ENCODE results near the gene PMM1. TPM values are rescaled to one million over a fixed set of nuclear protein-coding genes. Genes with fewer than 3 reads are reported as not detected.
A peak's percentile ranks its signal among the peaks of the same experiment; 100 is the strongest.
"Not testable (repeated sequence)": the region's sequence is repeated elsewhere in the genome, so short reads cannot be mapped to it uniquely, and the experiment has no call there.

The PMM1 gene
- total RNA-seq, 1 experiment from 2014 or later: 49.3 TPM

DNA sequence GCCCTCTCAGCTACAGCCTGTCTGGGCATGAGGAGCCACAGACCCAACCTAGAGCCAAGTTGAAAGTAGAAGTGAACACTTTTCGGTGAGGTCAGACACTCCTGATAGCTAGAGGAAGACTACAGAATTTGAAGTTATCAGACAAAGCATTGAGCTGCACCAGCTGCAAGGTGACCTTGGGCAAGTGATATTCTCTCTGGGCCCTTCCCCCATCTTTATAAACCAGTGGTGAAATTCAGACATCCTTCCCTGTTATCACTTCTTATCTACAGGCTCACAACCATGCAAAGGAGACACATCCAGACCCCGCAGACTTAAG is 8.0 kb upstream of the PMM1 start:
- Histone ChIP-seq H3K4me2 (no peak overlapping the region), H3K79me2 (ENCODE audit: low read depth) (no peaks in the 10 kb centered on the region), H4K20me1 (ENCODE audit: insufficient read depth) (no peaks in the 10 kb centered on the region; the same call in 1 of the 2 replicates), H3K36me3 (ENCODE audit: low read depth) (peaks cover 14% of the 10 kb centered on the region; the same call in 1 of the 2 replicates), H3K27ac (no peak overlapping the region), H3K4me1 (replicated peaks; ENCODE audit: insufficient read depth) (no peaks in the 10 kb centered on the region), H3K27me3 (ENCODE audit: insufficient read depth, low read depth) (no peaks in the 10 kb centered on the region), H3K4me3 (no peak overlapping the region), H3K9me3 (ENCODE audit: insufficient read depth, low read depth) (no peaks in the 10 kb centered on the region), H3F3A (ENCODE audit: insufficient read depth, low read depth) (peaks cover 56% of the 10 kb centered on the region), H3K9me2 (ENCODE audit: insufficient read depth) (no peaks in the 10 kb centered on the region), H2AFZ (no peak overlapping the region)
- CTCF ChIA-PET: interaction anchor here (0.6 to 2.1 kb wide), 3 partner anchors 32 to 161 kb away, joined by 4 to 11 read pairs (median 6); no protein-coding TSS in a partner anchor
- TF ChIP-seq EZH2 (IDR thresholded peaks at IDR 0.05; ENCODE audit: low read depth): no peak
- TF ChIP-seq, protein P1, sequence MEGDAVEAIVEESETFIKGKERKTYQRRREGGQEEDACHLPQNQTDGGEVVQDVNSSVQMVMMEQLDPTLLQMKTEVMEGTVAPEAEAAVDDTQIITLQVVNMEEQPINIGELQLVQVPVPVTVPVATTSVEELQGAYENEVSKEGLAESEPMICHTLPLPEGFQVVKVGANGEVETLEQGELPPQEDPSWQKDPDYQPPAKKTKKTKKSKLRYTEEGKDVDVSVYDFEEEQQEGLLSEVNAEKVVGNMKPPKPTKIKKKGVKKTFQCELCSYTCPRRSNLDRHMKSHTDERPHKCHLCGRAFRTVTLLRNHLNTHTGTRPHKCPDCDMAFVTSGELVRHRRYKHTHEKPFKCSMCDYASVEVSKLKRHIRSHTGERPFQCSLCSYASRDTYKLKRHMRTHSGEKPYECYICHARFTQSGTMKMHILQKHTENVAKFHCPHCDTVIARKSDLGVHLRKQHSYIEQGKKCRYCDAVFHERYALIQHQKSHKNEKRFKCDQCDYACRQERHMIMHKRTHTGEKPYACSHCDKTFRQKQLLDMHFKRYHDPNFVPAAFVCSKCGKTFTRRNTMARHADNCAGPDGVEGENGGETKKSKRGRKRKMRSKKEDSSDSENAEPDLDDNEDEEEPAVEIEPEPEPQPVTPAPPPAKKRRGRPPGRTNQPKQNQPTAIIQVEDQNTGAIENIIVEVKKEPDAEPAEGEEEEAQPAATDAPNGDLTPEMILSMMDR (conservative IDR thresholded peaks at IDR 0.05): 0 out of 2 replicates have a peak, but pooled peaks have one; percentile 34
- no TSS peak for BruUV-seq (replicated peaks)
- no peak for DNase-seq
- POLR2A ChIA-PET (ENCODE audit: unreplicated experiment): no interaction called here
- intact Hi-C loops (cut with micrococcal nuclease; ENCODE audit: unreplicated experiment): loop anchor here (1.0 to 10.0 kb wide), 2 partner anchors 43 to 193 kb away; no protein-coding TSS in a partner anchor

DNA sequence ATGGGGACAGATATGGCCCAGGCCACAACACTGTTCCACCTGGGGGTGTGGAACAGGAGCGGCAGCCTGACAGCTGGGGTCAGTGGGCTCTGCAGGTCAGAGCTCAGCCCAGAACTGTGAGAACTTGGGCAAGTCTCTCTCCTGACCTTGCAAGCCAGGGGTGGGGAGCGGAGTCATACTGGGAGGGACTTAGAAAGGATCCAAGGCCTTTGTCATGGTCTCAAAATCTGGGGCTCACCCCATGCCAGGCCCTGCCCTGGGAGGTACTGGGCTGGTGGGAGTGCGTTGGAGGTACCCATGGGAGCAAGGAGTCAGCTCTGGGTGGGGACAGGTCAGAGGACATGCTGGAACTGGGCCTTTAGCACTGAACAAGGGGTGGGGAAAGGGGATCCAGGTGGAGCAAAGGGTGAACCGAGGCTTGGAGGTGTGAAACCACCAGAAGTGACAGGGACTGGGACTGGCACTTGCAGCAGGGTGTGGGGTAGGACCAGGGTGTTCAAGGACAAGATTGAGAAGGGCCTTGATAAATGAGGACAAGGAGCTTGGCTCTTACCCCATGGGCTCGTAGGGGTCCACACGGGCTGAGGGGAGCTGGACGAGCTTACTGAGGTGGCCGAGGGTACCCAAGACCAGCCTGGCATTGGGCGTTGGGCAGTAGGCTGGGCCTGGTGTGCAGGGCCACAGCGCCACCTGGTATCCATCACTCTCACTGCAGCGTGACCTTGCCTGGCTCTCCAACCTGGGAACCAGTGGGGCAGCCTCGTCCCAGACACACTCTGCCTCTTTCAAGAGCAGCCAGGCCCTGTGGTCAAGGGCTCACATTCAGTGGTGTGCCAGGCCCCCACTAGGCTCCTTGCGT is 7.4 kb upstream of the PMM1 start:
- ChIA-PET CTCF (interaction anchor here (0.6 to 2.1 kb wide), 7 partner anchors 15 to 360 kb away, joined by 3 to 11 read pairs (median 5); no protein-coding TSS in a partner anchor), POLR2A (ENCODE audit: unreplicated experiment) (no interaction called here)
- Histone ChIP-seq H3K4me3 (no peak overlapping the region), H3K79me2 (ENCODE audit: low read depth) (no peaks in the 10 kb centered on the region), H3K27me3 (ENCODE audit: insufficient read depth, low read depth) (no peaks in the 10 kb centered on the region), H2AFZ (no peak overlapping the region), H3K27ac (no peak overlapping the region), H3K36me3 (ENCODE audit: low read depth) (peaks cover 9% of the 10 kb centered on the region; the same call in 1 of the 2 replicates), H3K9me3 (ENCODE audit: insufficient read depth, low read depth) (no peaks in the 10 kb centered on the region), H3F3A (ENCODE audit: insufficient read depth, low read depth) (peaks cover 56% of the 10 kb centered on the region), H3K9me2 (ENCODE audit: insufficient read depth) (no peaks in the 10 kb centered on the region), H3K4me2 (no peak overlapping the region), H4K20me1 (ENCODE audit: insufficient read depth) (no peaks in the 10 kb centered on the region; the same call in 1 of the 2 replicates), H3K4me1 (replicated peaks; ENCODE audit: insufficient read depth) (no peaks in the 10 kb centered on the region)
- TF ChIP-seq EZH2 (IDR thresholded peaks at IDR 0.05; ENCODE audit: low read depth): no peak
- TF ChIP-seq, protein P1 (conservative IDR thresholded peaks at IDR 0.05): peak; percentile 91
- peak in 1 of 2 experiments; percentile 76 for DNase-seq
- no TSS peak for BruUV-seq (replicated peaks)
- intact Hi-C loops (cut with micrococcal nuclease; ENCODE audit: unreplicated experiment): loop anchor here (1.0 to 10.0 kb wide), 2 partner anchors 43 to 192 kb away; no protein-coding TSS in a partner anchor

DNA sequence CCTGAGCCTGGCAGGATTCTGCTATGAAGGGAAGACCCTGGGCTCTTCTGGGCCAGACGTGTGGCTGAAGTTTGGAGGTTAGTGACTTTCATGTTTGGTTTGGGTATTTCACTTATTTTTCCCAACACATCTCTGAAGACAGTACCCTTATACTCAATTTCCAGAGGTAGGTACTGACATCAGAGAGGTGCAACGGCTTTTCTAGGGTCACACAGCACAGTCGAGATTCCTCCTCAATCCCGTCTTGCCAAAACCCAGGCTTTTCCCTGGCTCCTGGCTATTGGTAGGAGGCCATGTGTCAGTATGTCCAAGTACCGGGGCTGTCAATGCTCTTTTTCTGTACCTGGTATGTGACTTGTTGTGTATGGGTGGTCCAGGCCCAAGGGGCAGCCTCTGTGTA is 6.1 kb upstream of the PMM1 start:
- H3K4me1 ChIP-seq (replicated peaks; ENCODE audit: insufficient read depth): no peaks in the 10 kb centered on the region
- no peak for DNase-seq
- ChIA-PET CTCF (no interaction called here), POLR2A (ENCODE audit: unreplicated experiment) (no interaction called here)
- peaks cover 62% of the 10 kb centered on the region for H3F3A ChIP-seq (ENCODE audit: insufficient read depth, low read depth)
- no peaks in the 10 kb centered on the region for H3K36me3 ChIP-seq (ENCODE audit: low read depth)
- BruUV-seq (replicated peaks): no TSS peak
- no peak for TF ChIP-seq EZH2 (IDR thresholded peaks at IDR 0.05; ENCODE audit: low read depth)
- TF ChIP-seq, protein P1 (conservative IDR thresholded peaks at IDR 0.05): no peak
- intact Hi-C loops (cut with micrococcal nuclease; ENCODE audit: unreplicated experiment): loop anchor here (10.0 kb wide), 1 partner anchor 191 kb away; no protein-coding TSS in a partner anchor
- no peaks in the 10 kb centered on the region; the same call in 1 of the 2 replicates for H4K20me1 ChIP-seq (ENCODE audit: insufficient read depth)
- H3K4me2 ChIP-seq: no peak overlapping the region
- H3K4me3 ChIP-seq: no peak overlapping the region
- H3K27me3 ChIP-seq (ENCODE audit: insufficient read depth, low read depth): no peaks in the 10 kb centered on the region
- H2AFZ ChIP-seq: no peak overlapping the region
- H3K27ac ChIP-seq: no peak overlapping the region
- no peaks in the 10 kb centered on the region for H3K79me2 ChIP-seq (ENCODE audit: low read depth)
- no peaks in the 10 kb centered on the region for H3K9me3 ChIP-seq (ENCODE audit: insufficient read depth, low read depth)
- no peaks in the 10 kb centered on the region for H3K9me2 ChIP-seq (ENCODE audit: insufficient read depth)

DNA sequence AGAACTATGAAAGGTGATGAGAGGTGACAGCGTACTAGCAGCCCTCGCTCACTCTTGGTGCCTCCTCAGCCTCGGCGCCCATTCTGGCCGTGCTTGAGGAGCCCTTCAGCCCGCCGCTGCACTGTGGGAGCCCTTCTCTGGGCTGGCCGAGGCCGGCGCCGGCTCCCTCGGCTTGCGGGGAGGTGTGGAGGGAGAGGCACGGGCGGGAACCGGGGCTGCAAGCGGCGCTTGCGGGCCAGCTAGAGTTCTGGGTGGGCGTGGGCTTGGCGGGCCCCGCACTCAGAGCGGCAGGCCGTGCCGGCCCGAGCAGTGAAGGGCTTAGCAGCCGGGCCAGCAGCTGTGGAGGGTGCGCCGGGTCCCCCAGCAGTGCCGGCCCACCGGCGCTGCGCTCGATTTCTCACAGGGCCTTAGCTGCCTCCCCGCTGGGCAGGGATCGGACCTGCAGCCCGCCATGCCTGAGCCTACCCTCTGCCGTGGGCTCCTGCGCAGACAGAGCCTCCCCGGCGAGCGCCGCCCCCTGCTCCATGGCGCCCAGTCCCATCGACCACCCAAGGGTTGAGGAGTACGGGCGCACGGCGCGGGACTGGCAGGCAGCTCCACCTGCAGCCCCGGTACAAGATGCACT is 3.8 kb upstream of the PMM1 start:
- CTCF ChIA-PET: not testable (repeated sequence)

More for the DNA sequence above, 3.8 kb upstream of the PMM1 start:
- H3K27me3 ChIP-seq (ENCODE audit: insufficient read depth, low read depth); H3K36me3 ChIP-seq (ENCODE audit: low read depth); H3K9me3 ChIP-seq (ENCODE audit: insufficient read depth, low read depth); H3K79me2 ChIP-seq (ENCODE audit: low read depth); H3K27ac ChIP-seq; H3K9me2 ChIP-seq (ENCODE audit: insufficient read depth); BruUV-seq (replicated peaks); DNase-seq; H3K4me1 ChIP-seq (replicated peaks; ENCODE audit: insufficient read depth); H2AFZ ChIP-seq; H3K4me2 ChIP-seq; H3K4me3 ChIP-seq; H4K20me1 ChIP-seq (ENCODE audit: insufficient read depth): not testable (repeated sequence)
- POLR2A ChIA-PET (ENCODE audit: unreplicated experiment): interaction anchor here (0.6 kb wide), 1 partner anchor 11 kb away, joined by 3 read pairs; no protein-coding TSS in a partner anchor
- H3F3A ChIP-seq (ENCODE audit: insufficient read depth, low read depth): peaks cover 52% of the 10 kb centered on the region
- intact Hi-C loops (cut with micrococcal nuclease; ENCODE audit: unreplicated experiment): loop anchor here (10.0 kb wide), 1 partner anchor 189 kb away; no protein-coding TSS in a partner anchor

All from PC-9 (cell line).